NCI-H345 treated with DMSO at 0.1 percent for 48 hours (cell line): ENCODE results near the gene OR2K2.
"Not testable (repeated sequence)": the region's sequence is repeated elsewhere in the genome, so short reads cannot be mapped to it uniquely, and the experiment has no call there.

Experiments used
- DNase-seq: peaks from one replicate; lab custom pipeline; 2025; ENCODE audit not compliant: unreplicated experiment; lab: John Stamatoyannopoulos, UW

The OR2K2 gene

GRCh38 chr9:111298111-111298510 lies 31.9 kb downstream of the OR2K2 start:
- no peak for DNase-seq

DNA sequence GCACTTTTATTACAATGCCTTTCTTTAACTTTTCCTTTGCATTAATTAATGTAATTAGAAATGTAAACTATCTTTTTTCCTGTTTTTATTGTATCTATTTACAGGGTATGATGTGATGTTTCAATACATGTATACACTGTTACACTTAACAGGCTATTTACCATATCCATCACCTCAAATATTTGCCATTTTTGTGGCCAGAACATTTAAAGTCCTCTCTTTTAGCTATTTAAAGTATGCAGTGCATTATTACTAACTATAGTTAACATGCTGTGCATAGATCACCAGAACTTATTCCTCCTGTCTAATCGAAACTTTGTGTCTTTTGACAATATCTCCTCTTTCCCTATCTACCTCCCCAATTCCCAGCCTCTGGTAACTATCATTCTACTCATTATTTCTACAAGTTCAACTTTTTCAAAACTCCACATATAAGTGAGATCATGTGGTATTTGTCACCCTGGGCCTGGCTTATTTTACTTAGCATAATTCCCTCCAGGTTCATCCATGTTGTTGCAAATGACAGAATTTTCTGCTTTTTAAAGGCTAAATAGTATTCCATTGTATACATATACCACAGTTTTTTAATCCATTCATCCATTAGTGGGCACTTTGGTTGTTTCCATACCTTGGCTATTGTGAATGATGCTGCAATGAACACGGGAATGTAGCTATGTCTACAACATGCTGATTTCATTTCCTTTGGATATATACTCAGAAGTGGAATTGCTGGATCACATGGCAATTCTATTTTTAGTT lies 32.8 kb downstream of the OR2K2 start:
- DNase-seq: no peak

GRCh38 chr9:111294691-111295451 lies 35.2 kb downstream of the OR2K2 start:
- no peak for DNase-seq

DNA sequence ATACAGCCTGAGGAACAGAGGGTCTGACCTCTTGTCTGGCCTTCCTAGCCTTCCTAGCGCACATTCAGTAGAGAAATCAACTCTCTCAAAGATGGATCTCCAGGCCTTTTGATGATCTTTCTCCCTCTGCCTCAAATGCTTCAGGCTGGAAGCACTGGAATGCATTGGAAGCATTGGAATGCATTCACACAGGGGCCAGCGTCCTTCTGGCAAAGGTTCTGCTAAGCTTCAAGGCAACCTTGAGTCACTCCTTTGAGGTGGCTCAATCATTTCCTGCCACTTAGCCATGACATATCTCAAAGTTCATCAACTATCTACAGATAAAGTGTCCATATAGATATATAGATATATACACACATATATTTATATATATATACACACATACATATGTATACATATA lies 42.9 kb downstream of the OR2K2 start:
- DNase-seq: no peak

DNA sequence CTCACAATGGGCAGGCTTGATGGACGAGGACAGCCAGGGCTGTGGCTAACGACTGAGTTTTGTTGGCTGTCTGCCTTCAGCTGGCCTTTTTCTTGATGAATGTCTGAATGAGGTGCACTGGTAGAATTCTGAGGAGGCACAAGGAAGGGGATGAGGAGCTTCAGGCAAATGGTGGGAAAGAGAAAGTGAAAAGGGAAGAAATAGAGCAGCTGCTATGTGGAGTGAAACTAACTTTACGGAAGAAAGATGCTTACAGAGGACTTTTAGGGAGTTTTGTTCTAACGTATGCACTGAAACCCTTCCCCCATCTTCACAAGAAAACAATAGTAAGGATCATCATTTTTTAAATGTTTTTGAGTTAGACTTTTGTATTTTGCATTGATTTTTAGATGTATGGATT lies 45.3 kb downstream of the OR2K2 start:
- no peak for DNase-seq

DNA sequence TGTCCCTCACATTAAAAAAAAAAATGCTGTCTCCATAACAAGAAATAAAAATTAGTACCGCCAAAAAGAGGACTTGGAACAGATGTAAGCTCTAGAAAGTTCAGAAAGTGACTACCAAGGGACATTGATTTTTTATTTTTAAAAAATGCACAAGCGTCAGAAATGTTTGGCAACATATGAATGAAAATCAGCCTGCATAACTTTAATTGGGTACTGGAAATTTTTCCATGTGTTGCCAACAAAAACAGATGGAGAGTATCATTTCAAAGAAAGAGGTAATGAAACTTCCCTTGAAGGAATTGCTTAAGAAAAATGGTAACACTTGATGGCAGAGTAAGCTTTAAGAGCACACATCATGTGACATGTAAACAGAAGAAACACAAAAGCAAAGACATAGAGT lies 47.2 kb downstream of the OR2K2 start:
- DNase-seq: no peak

GRCh38 chr9:111280795-111281194 lies 49.2 kb downstream of the OR2K2 start:
- not testable (repeated sequence) for DNase-seq
